Measurements from ENCODE around the gene SHH. TPM values are rescaled to one million over a fixed set of nuclear protein-coding genes. Genes with fewer than 3 reads are reported as not detected.

SHH gene
- total and polyA plus RNA-seq, 2 experiments from 2014 or later: not detected

DNA sequence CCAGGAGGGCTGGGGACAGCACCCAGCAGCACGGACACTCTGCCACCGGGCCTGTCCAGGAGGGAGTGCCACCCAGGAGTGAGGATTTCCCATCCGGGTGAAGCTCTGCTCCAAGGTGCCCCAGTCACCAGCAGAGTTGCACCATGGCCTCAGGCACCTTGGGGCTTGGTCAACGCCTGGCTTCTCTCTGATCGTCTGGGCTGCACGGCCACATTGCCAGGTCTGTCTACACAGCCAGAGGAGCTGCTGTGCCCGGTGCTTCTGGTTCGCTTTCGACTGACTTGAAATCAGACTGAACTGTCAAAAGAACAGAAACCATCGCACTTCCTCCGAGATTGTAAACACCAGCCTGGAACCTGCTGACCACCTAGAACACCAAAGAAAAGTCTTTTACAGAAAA is 12.0 kb downstream of the SHH start:
- Mint-ChIP-seq H3K4me3 (no peak overlapping the region), H3K4me1 (peaks cover 6% of the 10 kb centered on the region), H3K9me3 (peaks cover 5% of the 10 kb centered on the region; the same call in 2 of the 3 replicates), H3K27ac (no peak overlapping the region), H3K27me3 (ENCODE audit: insufficient read depth, low read depth, poor library complexity) (peaks cover 67% of the 10 kb centered on the region), H3K36me3 (ENCODE audit: low read depth) (no peaks in the 10 kb centered on the region; the same call in 2 of the 3 replicates)
- H3K27ac ChIP-seq (ENCODE audit: low read depth): no peak overlapping the region
- H3K4me3 ChIP-seq: no peak overlapping the region
- H4K20me1 ChIP-seq (replicated peaks; ENCODE audit: insufficient read depth): peaks cover 9% of the 10 kb centered on the region; the same call in 1 of the 2 replicates
- H3K36me3 ChIP-seq (ENCODE audit: insufficient read depth): no peaks in the 10 kb centered on the region
- no peaks in the 10 kb centered on the region; the same call in 1 of the 2 replicates for H3K4me1 ChIP-seq (ENCODE audit: insufficient read depth)
- H3K27me3 ChIP-seq (ENCODE audit: insufficient read depth): peaks cover 94% of the 10 kb centered on the region
- DNase-seq (ENCODE audit: low spot score): no peak
- no peaks in the 10 kb centered on the region for H3K79me2 ChIP-seq (replicated peaks; ENCODE audit: insufficient read depth)
- no peak overlapping the region for H2AFZ ChIP-seq
- H3K9me2 ChIP-seq (ENCODE audit: insufficient read depth): no peaks in the 10 kb centered on the region
- H3K4me2 ChIP-seq: no peak overlapping the region
- TF ChIP-seq NANOG (IDR thresholded peaks at IDR 0.05; ENCODE audit: borderline replicate concordance) (no peak), STAT1 (IDR thresholded peaks at IDR 0.05; ENCODE audit: unreplicated experiment) (no peak), ZNF114 (CRISPR knock-in tag; IDR thresholded peaks at IDR 0.05) (no peak), ZNF331 (CRISPR knock-in tag; IDR thresholded peaks at IDR 0.05; ENCODE audit: low read depth) (no peak)
- TF ChIP-seq, protein P1, sequence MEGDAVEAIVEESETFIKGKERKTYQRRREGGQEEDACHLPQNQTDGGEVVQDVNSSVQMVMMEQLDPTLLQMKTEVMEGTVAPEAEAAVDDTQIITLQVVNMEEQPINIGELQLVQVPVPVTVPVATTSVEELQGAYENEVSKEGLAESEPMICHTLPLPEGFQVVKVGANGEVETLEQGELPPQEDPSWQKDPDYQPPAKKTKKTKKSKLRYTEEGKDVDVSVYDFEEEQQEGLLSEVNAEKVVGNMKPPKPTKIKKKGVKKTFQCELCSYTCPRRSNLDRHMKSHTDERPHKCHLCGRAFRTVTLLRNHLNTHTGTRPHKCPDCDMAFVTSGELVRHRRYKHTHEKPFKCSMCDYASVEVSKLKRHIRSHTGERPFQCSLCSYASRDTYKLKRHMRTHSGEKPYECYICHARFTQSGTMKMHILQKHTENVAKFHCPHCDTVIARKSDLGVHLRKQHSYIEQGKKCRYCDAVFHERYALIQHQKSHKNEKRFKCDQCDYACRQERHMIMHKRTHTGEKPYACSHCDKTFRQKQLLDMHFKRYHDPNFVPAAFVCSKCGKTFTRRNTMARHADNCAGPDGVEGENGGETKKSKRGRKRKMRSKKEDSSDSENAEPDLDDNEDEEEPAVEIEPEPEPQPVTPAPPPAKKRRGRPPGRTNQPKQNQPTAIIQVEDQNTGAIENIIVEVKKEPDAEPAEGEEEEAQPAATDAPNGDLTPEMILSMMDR (conservative IDR thresholded peaks at IDR 0.05; ENCODE audit: low read depth in 2 of 2): no peak
- ATAC-seq: no peak
- H3F3A ChIP-seq (replicated peaks; ENCODE audit: low read depth): no peaks in the 10 kb centered on the region

DNA sequence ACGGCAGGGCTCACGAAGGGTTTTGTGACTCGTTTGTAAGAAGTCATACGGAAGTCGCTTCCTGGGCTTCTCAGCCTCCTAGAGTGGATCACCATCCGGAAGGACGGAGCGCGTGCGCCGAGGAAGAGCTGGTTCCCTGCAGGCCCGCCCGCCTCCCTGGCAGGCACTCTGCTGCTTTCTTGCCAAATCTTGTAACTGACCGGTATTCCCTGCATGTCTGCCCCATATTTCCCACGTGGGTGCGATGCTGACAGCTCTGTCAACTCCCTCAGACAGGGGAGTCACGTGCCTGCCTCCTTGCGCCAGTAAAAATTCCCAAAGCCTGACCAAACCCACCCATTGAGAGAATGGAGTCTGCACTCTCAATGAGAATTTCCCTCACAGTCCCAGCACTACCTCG is 12.7 kb downstream of the SHH start:
- peaks cover 6% of the 10 kb centered on the region for H3K4me1 Mint-ChIP-seq
- no peak overlapping the region for H3K4me3 Mint-ChIP-seq
- H3K4me3 ChIP-seq: no peak overlapping the region
- H3F3A ChIP-seq (replicated peaks; ENCODE audit: low read depth): no peaks in the 10 kb centered on the region
- H3K27ac Mint-ChIP-seq: no peak overlapping the region
- no peaks in the 10 kb centered on the region for H3K79me2 ChIP-seq (replicated peaks; ENCODE audit: insufficient read depth)
- H3K27ac ChIP-seq (ENCODE audit: low read depth): no peak overlapping the region
- H2AFZ ChIP-seq: no peak overlapping the region
- no peaks in the 10 kb centered on the region for H3K4me1 ChIP-seq (ENCODE audit: insufficient read depth)
- H3K36me3 ChIP-seq (ENCODE audit: insufficient read depth): no peaks in the 10 kb centered on the region
- H3K9me3 Mint-ChIP-seq: peaks cover 5% of the 10 kb centered on the region; the same call in 2 of the 3 replicates
- peaks cover 86% of the 10 kb centered on the region for H3K27me3 ChIP-seq (ENCODE audit: insufficient read depth)
- DNase-seq (ENCODE audit: low spot score) (no peak), ATAC-seq (no peak)
- no peak overlapping the region for H3K4me2 ChIP-seq
- H3K9me2 ChIP-seq (ENCODE audit: insufficient read depth): no peaks in the 10 kb centered on the region
- H4K20me1 ChIP-seq (replicated peaks; ENCODE audit: insufficient read depth): peaks cover 9% of the 10 kb centered on the region; the same call in 1 of the 2 replicates
- no peaks in the 10 kb centered on the region; the same call in 2 of the 3 replicates for H3K36me3 Mint-ChIP-seq (ENCODE audit: low read depth)
- peaks cover 64% of the 10 kb centered on the region for H3K27me3 Mint-ChIP-seq (ENCODE audit: insufficient read depth, low read depth, poor library complexity)
- no peak for TF ChIP-seq ZNF114 (CRISPR knock-in tag; IDR thresholded peaks at IDR 0.05)
- TF ChIP-seq, protein P2, sequence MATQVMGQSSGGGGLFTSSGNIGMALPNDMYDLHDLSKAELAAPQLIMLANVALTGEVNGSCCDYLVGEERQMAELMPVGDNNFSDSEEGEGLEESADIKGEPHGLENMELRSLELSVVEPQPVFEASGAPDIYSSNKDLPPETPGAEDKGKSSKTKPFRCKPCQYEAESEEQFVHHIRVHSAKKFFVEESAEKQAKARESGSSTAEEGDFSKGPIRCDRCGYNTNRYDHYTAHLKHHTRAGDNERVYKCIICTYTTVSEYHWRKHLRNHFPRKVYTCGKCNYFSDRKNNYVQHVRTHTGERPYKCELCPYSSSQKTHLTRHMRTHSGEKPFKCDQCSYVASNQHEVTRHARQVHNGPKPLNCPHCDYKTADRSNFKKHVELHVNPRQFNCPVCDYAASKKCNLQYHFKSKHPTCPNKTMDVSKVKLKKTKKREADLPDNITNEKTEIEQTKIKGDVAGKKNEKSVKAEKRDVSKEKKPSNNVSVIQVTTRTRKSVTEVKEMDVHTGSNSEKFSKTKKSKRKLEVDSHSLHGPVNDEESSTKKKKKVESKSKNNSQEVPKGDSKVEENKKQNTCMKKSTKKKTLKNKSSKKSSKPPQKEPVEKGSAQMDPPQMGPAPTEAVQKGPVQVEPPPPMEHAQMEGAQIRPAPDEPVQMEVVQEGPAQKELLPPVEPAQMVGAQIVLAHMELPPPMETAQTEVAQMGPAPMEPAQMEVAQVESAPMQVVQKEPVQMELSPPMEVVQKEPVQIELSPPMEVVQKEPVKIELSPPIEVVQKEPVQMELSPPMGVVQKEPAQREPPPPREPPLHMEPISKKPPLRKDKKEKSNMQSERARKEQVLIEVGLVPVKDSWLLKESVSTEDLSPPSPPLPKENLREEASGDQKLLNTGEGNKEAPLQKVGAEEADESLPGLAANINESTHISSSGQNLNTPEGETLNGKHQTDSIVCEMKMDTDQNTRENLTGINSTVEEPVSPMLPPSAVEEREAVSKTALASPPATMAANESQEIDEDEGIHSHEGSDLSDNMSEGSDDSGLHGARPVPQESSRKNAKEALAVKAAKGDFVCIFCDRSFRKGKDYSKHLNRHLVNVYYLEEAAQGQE (IDR thresholded peaks at IDR 0.05; ENCODE audit: unreplicated experiment): no peak
- TF ChIP-seq STAT1 (IDR thresholded peaks at IDR 0.05; ENCODE audit: unreplicated experiment): no peak
- TF ChIP-seq JUNB (IDR thresholded peaks at IDR 0.05; ENCODE audit: unreplicated experiment): no peak
- TF ChIP-seq, protein P3, sequence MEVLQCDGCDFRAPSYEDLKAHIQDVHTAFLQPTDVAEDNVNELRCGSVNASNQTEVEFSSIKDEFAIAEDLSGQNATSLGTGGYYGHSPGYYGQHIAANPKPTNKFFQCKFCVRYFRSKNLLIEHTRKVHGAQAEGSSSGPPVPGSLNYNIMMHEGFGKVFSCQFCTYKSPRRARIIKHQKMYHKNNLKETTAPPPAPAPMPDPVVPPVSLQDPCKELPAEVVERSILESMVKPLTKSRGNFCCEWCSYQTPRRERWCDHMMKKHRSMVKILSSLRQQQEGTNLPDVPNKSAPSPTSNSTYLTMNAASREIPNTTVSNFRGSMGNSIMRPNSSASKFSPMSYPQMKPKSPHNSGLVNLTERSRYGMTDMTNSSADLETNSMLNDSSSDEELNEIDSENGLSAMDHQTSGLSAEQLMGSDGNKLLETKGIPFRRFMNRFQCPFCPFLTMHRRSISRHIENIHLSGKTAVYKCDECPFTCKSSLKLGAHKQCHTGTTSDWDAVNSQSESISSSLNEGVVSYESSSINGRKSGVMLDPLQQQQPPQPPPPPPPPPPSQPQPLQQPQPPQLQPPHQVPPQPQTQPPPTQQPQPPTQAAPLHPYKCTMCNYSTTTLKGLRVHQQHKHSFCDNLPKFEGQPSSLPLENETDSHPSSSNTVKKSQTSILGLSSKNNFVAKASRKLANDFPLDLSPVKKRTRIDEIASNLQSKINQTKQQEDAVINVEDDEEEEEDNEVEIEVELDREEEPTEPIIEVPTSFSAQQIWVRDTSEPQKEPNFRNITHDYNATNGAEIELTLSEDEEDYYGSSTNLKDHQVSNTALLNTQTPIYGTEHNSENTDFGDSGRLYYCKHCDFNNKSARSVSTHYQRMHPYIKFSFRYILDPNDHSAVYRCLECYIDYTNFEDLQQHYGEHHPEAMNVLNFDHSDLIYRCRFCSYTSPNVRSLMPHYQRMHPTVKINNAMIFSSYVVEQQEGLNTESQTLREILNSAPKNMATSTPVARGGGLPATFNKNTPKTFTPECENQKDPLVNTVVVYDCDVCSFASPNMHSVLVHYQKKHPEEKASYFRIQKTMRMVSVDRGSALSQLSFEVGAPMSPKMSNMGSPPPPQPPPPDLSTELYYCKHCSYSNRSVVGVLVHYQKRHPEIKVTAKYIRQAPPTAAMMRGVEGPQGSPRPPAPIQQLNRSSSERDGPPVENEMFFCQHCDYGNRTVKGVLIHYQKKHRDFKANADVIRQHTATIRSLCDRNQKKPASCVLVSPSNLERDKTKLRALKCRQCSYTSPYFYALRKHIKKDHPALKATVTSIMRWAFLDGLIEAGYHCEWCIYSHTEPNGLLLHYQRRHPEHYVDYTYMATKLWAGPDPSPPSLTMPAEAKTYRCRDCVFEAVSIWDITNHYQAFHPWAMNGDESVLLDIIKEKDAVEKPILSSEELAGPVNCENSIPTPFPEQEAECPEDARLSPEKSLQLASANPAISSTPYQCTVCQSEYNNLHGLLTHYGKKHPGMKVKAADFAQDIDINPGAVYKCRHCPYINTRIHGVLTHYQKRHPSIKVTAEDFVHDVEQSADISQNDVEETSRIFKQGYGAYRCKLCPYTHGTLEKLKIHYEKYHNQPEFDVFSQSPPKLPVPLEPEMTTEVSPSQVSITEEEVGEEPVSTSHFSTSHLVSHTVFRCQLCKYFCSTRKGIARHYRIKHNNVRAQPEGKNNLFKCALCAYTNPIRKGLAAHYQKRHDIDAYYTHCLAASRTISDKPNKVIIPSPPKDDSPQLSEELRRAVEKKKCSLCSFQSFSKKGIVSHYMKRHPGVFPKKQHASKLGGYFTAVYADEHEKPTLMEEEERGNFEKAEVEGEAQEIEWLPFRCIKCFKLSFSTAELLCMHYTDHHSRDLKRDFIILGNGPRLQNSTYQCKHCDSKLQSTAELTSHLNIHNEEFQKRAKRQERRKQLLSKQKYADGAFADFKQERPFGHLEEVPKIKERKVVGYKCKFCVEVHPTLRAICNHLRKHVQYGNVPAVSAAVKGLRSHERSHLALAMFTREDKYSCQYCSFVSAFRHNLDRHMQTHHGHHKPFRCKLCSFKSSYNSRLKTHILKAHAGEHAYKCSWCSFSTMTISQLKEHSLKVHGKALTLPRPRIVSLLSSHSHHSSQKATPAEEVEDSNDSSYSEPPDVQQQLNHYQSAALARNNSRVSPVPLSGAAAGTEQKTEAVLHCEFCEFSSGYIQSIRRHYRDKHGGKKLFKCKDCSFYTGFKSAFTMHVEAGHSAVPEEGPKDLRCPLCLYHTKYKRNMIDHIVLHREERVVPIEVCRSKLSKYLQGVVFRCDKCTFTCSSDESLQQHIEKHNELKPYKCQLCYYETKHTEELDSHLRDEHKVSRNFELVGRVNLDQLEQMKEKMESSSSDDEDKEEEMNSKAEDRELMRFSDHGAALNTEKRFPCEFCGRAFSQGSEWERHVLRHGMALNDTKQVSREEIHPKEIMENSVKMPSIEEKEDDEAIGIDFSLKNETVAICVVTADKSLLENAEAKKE (CRISPR knock-in tag; IDR thresholded peaks at IDR 0.05): no peak
- TF ChIP-seq EZH2 (IDR thresholded peaks at IDR 0.05; ENCODE audit: low read depth, unreplicated experiment): no peak
- TF ChIP-seq NANOG (IDR thresholded peaks at IDR 0.05; ENCODE audit: borderline replicate concordance): no peak
- no peak for TF ChIP-seq POLR2AphosphoS5 (IDR thresholded peaks at IDR 0.05; ENCODE audit: low read depth)
- no peak for TF ChIP-seq CREB1 (CRISPR knock-in tag; IDR thresholded peaks at IDR 0.05; ENCODE audit: low read depth)

Data from GM23338 (cell line).